Brain microvascular endothelial cell (primary cell): Measurements from ENCODE around the gene THSD7A.

Experiments used
- DNase-seq: peaks from one replicate; pipeline ENCODE4 v3.0.0-alpha.2; 2020
- H3K27ac ChIP-seq: fragments of 250-450 bp; sonication (Bioruptor Pico); 2 replicates; pipeline ENCODE4 v1.5.1; 2020; ENCODE audit warnings: mild to moderate bottlenecking, moderate library complexity
- H3K27me3 ChIP-seq: fragments of 250-450 bp; sonication (Bioruptor Pico); replicated peaks from 2 replicates; pipeline ENCODE4 v1.5.1; 2020; ENCODE audit warnings: mild to moderate bottlenecking
- H3K36me3 ChIP-seq: fragments of 250-450 bp; sonication (Bioruptor Pico); replicated peaks from 2 replicates; pipeline ENCODE4 v1.5.1; 2020; ENCODE audit warnings: mild to moderate bottlenecking
- H3K4me3 ChIP-seq: 2 replicates; pipeline ENCODE4 v1.5.1; 2011; ENCODE audit warnings: low read depth, mild to moderate bottlenecking, control low read depth, low read length, moderate library complexity
- CTCF ChIP-seq: IDR thresholded peaks from 2 replicates; pipeline ENCODE4 v1.5.1; 2011; ENCODE audit warnings: low read depth, mild to moderate bottlenecking, moderate library complexity, low read length, control low read depth, inconsistent platforms; ENCODE audit errors: missing control alignments
- in situ Hi-C: cut with HindIII; loops from 2 replicates; pipeline ENCODE4 v1.10.0; 2017; ENCODE audit warnings: low sequenced_read_pairs, low pct_ligation_motif_present

The THSD7A gene

GRCh38 chr7:11858622-11859302, 26.8 kb upstream of the THSD7A start:
- Histone ChIP-seq H3K27ac (no peak overlapping the region), H3K36me3 (no peaks in the 10 kb centered on the region), H3K27me3 (no peaks in the 10 kb centered on the region), H3K4me3 (no peak overlapping the region)
- in situ Hi-C loops: no loop called here
- no peak for DNase-seq
- TF ChIP-seq CTCF: no peak

DNA sequence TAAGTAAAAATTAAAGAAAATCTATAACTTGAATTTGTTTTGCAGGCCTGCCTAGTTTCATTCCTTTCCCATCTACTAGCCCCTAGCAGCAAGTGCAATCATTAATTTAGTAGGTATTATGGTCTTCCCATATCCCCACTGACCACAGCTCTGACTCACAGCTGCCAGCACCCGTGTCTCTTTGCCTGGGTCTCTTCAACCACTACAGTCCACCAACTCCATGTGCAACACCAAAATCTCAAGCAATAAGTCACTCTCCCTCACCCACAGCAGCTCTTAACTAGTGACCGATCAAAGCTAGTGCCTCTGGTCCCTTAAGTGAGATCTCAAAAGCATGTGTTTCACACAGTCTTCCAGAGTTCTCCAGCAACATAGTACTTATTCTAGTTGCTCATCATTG, 26.0 kb upstream of the THSD7A start:
- Histone ChIP-seq H3K4me3 (no peak overlapping the region), H3K27ac (no peak overlapping the region), H3K36me3 (no peaks in the 10 kb centered on the region), H3K27me3 (no peaks in the 10 kb centered on the region)
- TF ChIP-seq CTCF: no peak
- no peak for DNase-seq
- in situ Hi-C loops: no loop called here

DNA sequence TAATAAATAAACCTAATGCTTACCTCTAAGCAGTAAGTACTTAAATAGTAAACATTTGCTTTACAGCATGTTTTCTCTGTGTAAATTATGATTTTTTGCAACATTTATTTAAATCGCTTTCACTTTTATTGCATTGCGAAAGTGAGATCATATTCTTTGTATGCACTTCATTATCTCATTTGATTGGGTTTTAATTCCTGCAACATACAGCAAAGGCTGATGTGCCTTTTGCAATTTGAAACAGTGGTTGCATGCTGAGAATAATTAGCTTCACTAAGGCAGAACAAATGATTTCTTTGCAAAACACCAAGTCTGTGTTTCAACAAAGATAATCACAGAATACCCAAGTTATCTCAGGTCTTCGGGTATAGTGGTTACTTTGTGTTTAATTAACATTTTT, 16.3 kb upstream of the THSD7A start:
- no peak overlapping the region for H3K4me3 ChIP-seq
- no peaks in the 10 kb centered on the region for H3K36me3 ChIP-seq
- no peak for TF ChIP-seq CTCF
- H3K27ac ChIP-seq: no peak overlapping the region
- DNase-seq: no peak
- no peaks in the 10 kb centered on the region for H3K27me3 ChIP-seq
- in situ Hi-C loops: no loop called here

DNA sequence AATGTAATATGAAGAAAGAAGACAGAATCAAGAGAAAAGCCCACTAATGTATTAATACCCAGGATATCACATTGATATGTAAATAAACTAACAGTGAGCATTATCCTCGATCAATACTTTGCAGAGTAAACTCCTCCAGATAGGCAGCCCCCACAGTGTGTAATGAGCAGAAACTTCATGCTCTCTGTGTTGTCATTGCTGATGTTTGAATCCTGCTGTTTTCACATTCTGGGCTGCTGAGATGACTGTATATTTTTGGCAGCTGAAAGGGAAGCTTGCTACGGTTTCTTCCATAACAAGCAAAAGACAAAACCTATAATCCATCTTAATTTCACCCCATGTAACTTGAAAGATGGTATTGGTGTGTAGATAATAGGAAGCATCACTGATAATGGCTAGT, 15.3 kb upstream of the THSD7A start:
- DNase-seq: no peak
- no peaks in the 10 kb centered on the region for H3K27me3 ChIP-seq
- in situ Hi-C loops: no loop called here
- H3K36me3 ChIP-seq: no peaks in the 10 kb centered on the region
- TF ChIP-seq CTCF: no peak
- H3K4me3 ChIP-seq: no peak overlapping the region
- H3K27ac ChIP-seq: no peak overlapping the region

DNA sequence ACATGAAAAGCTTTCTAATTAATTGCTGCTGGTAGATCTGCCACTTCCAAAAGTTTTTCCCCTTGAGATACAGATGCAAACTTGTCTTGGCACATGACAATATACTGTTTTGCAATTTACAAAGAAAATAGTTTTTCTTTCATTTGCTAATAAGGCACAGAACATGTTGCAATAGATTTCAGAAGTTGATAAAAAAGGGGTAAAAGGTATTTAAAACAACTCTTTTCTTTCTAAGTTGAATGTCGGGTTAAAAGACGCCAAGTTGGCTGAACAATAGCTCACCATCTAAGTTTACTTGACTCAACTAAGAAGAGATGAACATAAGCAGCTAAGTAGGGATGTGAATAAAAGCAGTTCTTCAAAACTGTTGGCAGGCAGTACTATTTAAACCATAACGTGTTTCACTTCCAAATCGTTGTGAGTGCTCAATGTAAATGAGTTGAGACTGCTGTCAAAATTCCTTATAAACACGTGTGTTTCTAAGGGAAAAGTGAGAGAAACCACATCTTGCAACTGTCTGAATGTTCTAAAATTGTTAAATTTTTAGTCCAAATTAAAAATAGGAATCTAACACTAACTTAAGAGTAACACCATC, 14.5 kb upstream of the THSD7A start:
- H3K4me3 ChIP-seq: no peak overlapping the region
- TF ChIP-seq CTCF: no peak
- DNase-seq: no peak
- in situ Hi-C loops: no loop called here
- H3K27me3 ChIP-seq: no peaks in the 10 kb centered on the region
- H3K36me3 ChIP-seq: no peaks in the 10 kb centered on the region
- no peak overlapping the region for H3K27ac ChIP-seq
